Gastrocnemius medialis (tissue), 4 donors: ENCODE measurements around the gene ADARB2.

Source experiments
- POLR2A ChIP-seq, 2 donors: fragments of 450-650 bp; IDR thresholded peaks; one replicate each; pipeline ENCODE4 v1.6.1; 2017; ENCODE audit warnings: antibody characterized with exemption in 2 of 2, mild to moderate bottlenecking in 2 of 2, moderate library complexity in 2 of 2
- TF ChIP-seq, protein P1 (sequence below), 5 experiments: fragments of 450-650 bp in 3 of 5; fragments of 200-600 bp in 2 of 5; sonication (generic) in 2 of 5; IDR thresholded peaks in 4 of 5; conservative IDR thresholded peaks in 1 of 5; 1 replicate in 4 of 5; 2 replicates in 1 of 5; pipeline ENCODE4 v1.5.1; 2016 to 2019; ENCODE audit warnings: antibody characterized with exemption in 5 of 5, mild to moderate bottlenecking in 3 of 5, moderate library complexity in 3 of 5

GRCh38 chr10:1171182-1171581, 566.1 kb downstream of the ADARB2 start:
- TF ChIP-seq, protein P1, sequence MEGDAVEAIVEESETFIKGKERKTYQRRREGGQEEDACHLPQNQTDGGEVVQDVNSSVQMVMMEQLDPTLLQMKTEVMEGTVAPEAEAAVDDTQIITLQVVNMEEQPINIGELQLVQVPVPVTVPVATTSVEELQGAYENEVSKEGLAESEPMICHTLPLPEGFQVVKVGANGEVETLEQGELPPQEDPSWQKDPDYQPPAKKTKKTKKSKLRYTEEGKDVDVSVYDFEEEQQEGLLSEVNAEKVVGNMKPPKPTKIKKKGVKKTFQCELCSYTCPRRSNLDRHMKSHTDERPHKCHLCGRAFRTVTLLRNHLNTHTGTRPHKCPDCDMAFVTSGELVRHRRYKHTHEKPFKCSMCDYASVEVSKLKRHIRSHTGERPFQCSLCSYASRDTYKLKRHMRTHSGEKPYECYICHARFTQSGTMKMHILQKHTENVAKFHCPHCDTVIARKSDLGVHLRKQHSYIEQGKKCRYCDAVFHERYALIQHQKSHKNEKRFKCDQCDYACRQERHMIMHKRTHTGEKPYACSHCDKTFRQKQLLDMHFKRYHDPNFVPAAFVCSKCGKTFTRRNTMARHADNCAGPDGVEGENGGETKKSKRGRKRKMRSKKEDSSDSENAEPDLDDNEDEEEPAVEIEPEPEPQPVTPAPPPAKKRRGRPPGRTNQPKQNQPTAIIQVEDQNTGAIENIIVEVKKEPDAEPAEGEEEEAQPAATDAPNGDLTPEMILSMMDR (IDR thresholded peaks at IDR 0.05 in 4 of 5, conservative IDR thresholded peaks at IDR 0.05 in 1 of 5) = no peak
- TF ChIP-seq POLR2A (IDR thresholded peaks at IDR 0.05) = no peak
